K562 (cell line): Measurements from ENCODE around the gene CAPN6. TPM values are rescaled to one million over a fixed set of nuclear protein-coding genes. Genes with fewer than 3 reads are reported as not detected.

Experiments used
- FOXJ3 ChIP-seq: sonication (generic); formaldehyde crosslinking; IDR thresholded peaks from 2 replicates; pipeline ENCODE4 v1.4.0; 2020; ENCODE audit warnings: mild to moderate bottlenecking, missing genetic modification reagents
- HBP1 ChIP-seq: fragments of 450-650 bp; formaldehyde crosslinking; IDR thresholded peaks from 2 replicates; pipeline ENCODE4 v1.4.0; 2022; ENCODE audit warnings: missing genetic modification characterization
- POLR2AphosphoS5 ChIP-seq: IDR thresholded peaks from 2 replicates; pipeline ENCODE4 v1.6.1; 2011; ENCODE audit warnings: mild to moderate bottlenecking, low read depth, low read length, moderate library complexity; ENCODE audit not compliant: control insufficient read depth, insufficient read depth
- RREB1 ChIP-seq: fragments of 250-450 bp; sonication (Bioruptor Pico); IDR thresholded peaks from 2 replicates; pipeline ENCODE4 v1.4.0; 2020
- SRSF3 ChIP-seq: fragments of 200-400 bp; formaldehyde crosslinking; IDR thresholded peaks from 2 replicates; pipeline ENCODE4 v1.6.1; 2016; ENCODE audit warnings: mild to moderate bottlenecking, low read length, moderate library complexity; ENCODE audit not compliant: insufficient read depth
- ZNF274 ChIP-seq: IDR thresholded peaks from 2 replicates; pipeline ENCODE4 v1.6.1; 2011; ENCODE audit warnings: low read depth, mild to moderate bottlenecking, low read length, moderate library complexity, borderline replicate concordance
- ZNF696 ChIP-seq: fragments of 250-450 bp; sonication (Bioruptor Pico); conservative IDR thresholded peaks from 2 replicates; pipeline ENCODE4 v1.4.0; 2020; ENCODE audit warnings: mild to moderate bottlenecking, moderate library complexity
- polyA plus RNA-seq, 8 experiments: library from polyadenylated mRNA; depleted of rRNA in 4 of 8; stranded (reverse) in 5 of 8; unstranded in 3 of 8; fragments of >200 nt; fragmentation: Nextera tagmentation in 2 of 8; fragmentation: Illumina TruSeq in 1 of 8; extraction: Ambion mirVana in 2 of 8; extraction: Trizol in 1 of 8; gene quantifications; 2 replicates each; pipeline versions ENCODE4 v1.2.1 to v1.2.3, GENCODE V29; 2011 to 2014; ENCODE audit warnings: inconsistent platforms in 1 of 8, missing spikeins in 1 of 8
- total RNA-seq, 7 experiments: library from RNA; depleted of rRNA in 6 of 7; stranded (reverse); fragments of >200 nt in 6 of 7; fragmentation: Illumina TruSeq in 2 of 7; extraction: Trizol in 2 of 7; gene quantifications; 2 replicates each; pipeline versions ENCODE4 v1.2.1 to v1.2.3, GENCODE V29; 2011 to 2021; ENCODE audit warnings: low replicate concordance in 1 of 7

The CAPN6 gene
- total and polyA plus RNA-seq, 9 of the 15 experiments (the other 6 are each of a cell fraction or from before 2014, with no cell fraction given), result 0.11 TPM; not detected in 8

- TF ChIP-seq RREB1 (no peak), POLR2AphosphoS5 (no peak), FOXJ3 (CRISPR knock-in tag) (no peak), ZNF696 (CRISPR knock-in tag) (no peak), SRSF3 (no peak), HBP1 (CRISPR knock-in tag) (no peak), ZNF274 (no peak)
Measured at GRCh38 chrX:111308039-111308438, 37.8 kb upstream of the CAPN6 start (continued).
